Tibial nerve (tissue), 4 donors: ENCODE data around the gene SLX9. TPM values are rescaled to one million over a fixed set of nuclear protein-coding genes. Genes with fewer than 3 reads are reported as not detected.

Experiments used
- DNase-seq, 2 donors: peaks; one replicate each; pipeline ENCODE4 v3.0.0-alpha.2; 2019; ENCODE audit warnings: low spot score in 2 of 2
- H3K27ac ChIP-seq, 4 donors: fragments of 200-600 bp; sonication (generic) in 3 of 4; one replicate each; pipeline ENCODE4 v1.5.1; 2017 to 2019; ENCODE audit warnings: mild to moderate bottlenecking in 1 of 4
- H3K27me3 ChIP-seq, 2 donors: fragments of 200-600 bp; sonication (generic) in 1 of 2; one replicate each; pipeline versions ENCODE4 v1.5.1 to v1.6.0; 2017 to 2019
- H3K36me3 ChIP-seq, 3 donors: fragments of 200-600 bp; sonication (generic); one replicate each; pipeline ENCODE4 v1.5.1; 2018 to 2019
- H3K4me1 ChIP-seq, 4 donors: fragments of 200-600 bp; sonication (generic) in 3 of 4; one replicate each; pipeline ENCODE4 v1.5.1; 2017 to 2019
- H3K4me3 ChIP-seq, 4 donors: fragments of 200-600 bp; sonication (generic) in 3 of 4; one replicate each; pipeline ENCODE4 v1.5.1; 2017 to 2019; ENCODE audit warnings: mild to moderate bottlenecking in 1 of 4, moderate library complexity in 1 of 4
- H3K9me3 ChIP-seq, 4 donors: fragments of 200-600 bp; sonication (generic) in 3 of 4; one replicate each; pipeline ENCODE4 v1.5.1; 2017 to 2019
- CTCF ChIP-seq, 5 experiments: fragments of 200-600 bp in 3 of 5; fragments of 450-650 bp in 2 of 5; sonication (generic) in 3 of 5; IDR thresholded peaks; one replicate each; pipeline ENCODE4 v1.5.1; 2016 to 2019; ENCODE audit warnings: antibody characterized with exemption in 5 of 5, mild to moderate bottlenecking in 3 of 5, moderate library complexity in 2 of 5
- EP300 ChIP-seq, 2 donors: sonication (generic); formaldehyde crosslinking; IDR thresholded peaks; one replicate each; pipeline ENCODE4 v1.6.1; 2017; ENCODE audit warnings: antibody characterized with exemption in 2 of 2, mild to moderate bottlenecking in 1 of 2
- POLR2A ChIP-seq, 2 donors: fragments of 450-650 bp; IDR thresholded peaks; one replicate each; pipeline ENCODE4 v1.6.1; 2017; ENCODE audit warnings: antibody characterized with exemption in 2 of 2, mild to moderate bottlenecking in 2 of 2, moderate library complexity in 2 of 2
- WGBS, 2 donors: methylation state at CpG; one replicate each; pipeline ENCODE4 v1.1.5; 2018; 5-methylcytosine and 5-hydroxymethylcytosine counted together
- total RNA-seq, 4 donors: library from RNA; depleted of rRNA; stranded (reverse); fragments of >200 nt; gene quantifications; one replicate each; pipeline ENCODE4 v1.1.0, GENCODE V29; 2016

The SLX9 gene
- total RNA-seq, 4 donors from 2014 or later: 3.7 to 19.8 (median 13.3) TPM

- Histone ChIP-seq H3K4me1 (peaks cover 0 to 39% (median 28%) of the 10 kb centered on the region in 4 donors), H3K27ac (no peak overlapping the region), H3K36me3 (no peaks in the 10 kb centered on the region), H3K27me3 (peaks cover 0 to 34% of the 10 kb centered on the region in 2 donors), H3K9me3 (no peaks in the 10 kb centered on the region), H3K4me3 (no peak overlapping the region)
- TF ChIP-seq CTCF (IDR thresholded peaks at IDR 0.05): no peak
- no peak for TF ChIP-seq EP300 (IDR thresholded peaks at IDR 0.05)
- no peak for TF ChIP-seq POLR2A (IDR thresholded peaks at IDR 0.05)
- 84 to 88% methylated on average over 10 of the region's 10 CpGs for WGBS, 2 donors
- no peak for DNase-seq
Measured at GRCh38 chr21:44923480-44924084, 16.2 kb upstream of the SLX9 start.

GRCh38 chr21:44924606-44925377 is 15.0 kb upstream of the SLX9 start:
- Histone ChIP-seq H3K4me1 (peaks cover 0 to 45% (median 28%) of the 10 kb centered on the region in 4 donors), H3K27ac (peak overlapping the region in 1 of 4 donors; percentile 62), H3K9me3 (peaks cover 0 to 5% (median 0%) of the 10 kb centered on the region in 4 donors), H3K4me3 (no peak overlapping the region), H3K27me3 (peaks cover 0 to 32% of the 10 kb centered on the region in 2 donors), H3K36me3 (no peaks in the 10 kb centered on the region)
- WGBS, 2 donors: 59 to 61% methylated on average over 10 of the region's 10 CpGs
- TF ChIP-seq EP300 (IDR thresholded peaks at IDR 0.05) (peak in 1 of 2 donors; percentile 51), POLR2A (IDR thresholded peaks at IDR 0.05) (no peak)
- no peak for DNase-seq

GRCh38 chr21:44925378-44925755 is 14.5 kb upstream of the SLX9 start:
- peaks cover 0 to 32% of the 10 kb centered on the region in 2 donors for H3K27me3 ChIP-seq
- DNase-seq: no peak
- peak overlapping the region in 1 of 4 donors; percentile 62 for H3K27ac ChIP-seq
- peaks cover 0 to 6% (median 0%) of the 10 kb centered on the region in 4 donors for H3K9me3 ChIP-seq
- H3K4me1 ChIP-seq: peaks cover 0 to 48% (median 29%) of the 10 kb centered on the region in 4 donors
- H3K4me3 ChIP-seq: no peak overlapping the region
- TF ChIP-seq EP300 (IDR thresholded peaks at IDR 0.05) (no peak), POLR2A (IDR thresholded peaks at IDR 0.05) (no peak), CTCF (IDR thresholded peaks at IDR 0.05) (no peak)
- H3K36me3 ChIP-seq: no peaks in the 10 kb centered on the region
- WGBS, 2 donors: 29 to 30% methylated on average over 1 of the region's 1 CpG

DNA sequence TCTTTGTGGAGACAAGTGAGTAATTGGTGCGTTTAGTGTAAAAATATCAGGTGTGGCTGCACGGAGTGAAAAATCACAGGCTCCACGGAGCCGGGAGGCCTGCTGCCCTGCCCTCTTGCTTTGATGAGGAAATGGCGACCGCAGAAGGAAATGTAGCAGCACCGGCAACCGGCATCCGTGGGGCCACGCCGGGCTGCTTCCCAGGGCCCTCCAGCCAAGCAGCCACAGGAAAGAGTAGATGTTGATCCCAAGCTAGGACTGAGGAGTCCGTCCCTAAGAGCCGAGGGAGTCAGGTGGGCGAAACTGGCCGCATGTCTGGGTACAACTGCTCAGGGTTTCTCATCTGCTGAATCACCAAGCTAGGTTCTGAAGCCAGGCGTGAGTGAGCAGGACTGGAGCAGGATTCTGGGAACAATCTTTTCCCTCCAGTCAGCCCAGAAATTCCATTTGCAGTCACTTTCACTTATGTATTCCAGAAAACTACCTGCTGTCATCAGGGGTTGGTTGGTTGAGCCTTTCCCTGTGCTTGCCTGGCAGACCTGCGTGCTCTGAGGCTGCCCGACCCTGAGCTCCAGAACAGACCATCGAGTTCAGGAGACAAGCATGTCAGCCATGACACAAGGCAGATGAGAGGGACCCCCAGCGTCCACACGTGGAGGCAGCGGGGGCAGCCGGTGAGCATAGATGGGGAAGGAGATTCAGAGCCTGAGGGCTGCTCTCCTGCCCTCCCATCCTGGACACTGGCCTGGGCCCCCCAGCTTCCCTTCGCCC is 13.3 kb upstream of the SLX9 start:
- no peak overlapping the region for H3K4me3 ChIP-seq
- H3K27ac ChIP-seq: peak overlapping the region in 1 of 4 donors; percentile 30
- peaks cover 0 to 60% (median 38%) of the 10 kb centered on the region in 4 donors for H3K4me1 ChIP-seq
- peaks cover 0 to 34% of the 10 kb centered on the region in 2 donors for H3K27me3 ChIP-seq
- no peaks in the 10 kb centered on the region for H3K36me3 ChIP-seq
- DNase-seq: no peak
- TF ChIP-seq CTCF (IDR thresholded peaks at IDR 0.05) (no peak), POLR2A (IDR thresholded peaks at IDR 0.05) (no peak), EP300 (IDR thresholded peaks at IDR 0.05) (no peak)
- peaks cover 0 to 6% (median 0%) of the 10 kb centered on the region in 4 donors for H3K9me3 ChIP-seq
- 64 to 69% methylated on average over 24 of the region's 24 CpGs for WGBS, 2 donors

DNA sequence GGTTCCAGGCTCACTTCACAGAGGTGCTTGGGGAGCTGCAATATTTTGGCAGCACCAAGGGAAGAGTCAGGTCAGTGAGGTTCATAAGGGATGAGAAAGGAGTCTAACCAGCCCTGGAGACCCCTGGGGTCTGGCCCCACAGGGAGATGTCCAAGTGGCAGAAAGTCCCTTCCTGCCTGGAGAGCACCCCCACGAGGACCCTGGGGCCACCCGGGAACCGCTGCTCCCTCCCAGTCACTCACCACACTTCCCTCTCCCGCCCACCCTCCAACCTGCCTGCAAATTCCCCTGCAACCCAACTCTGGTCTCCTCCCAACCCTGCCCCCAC is 12.6 kb upstream of the SLX9 start:
- 11 to 14% methylated on average over 4 of the region's 4 CpGs for WGBS, 2 donors
- peaks cover 0 to 6% (median 0%) of the 10 kb centered on the region in 4 donors for H3K9me3 ChIP-seq
- H3K4me1 ChIP-seq: peaks cover 0 to 67% (median 44%) of the 10 kb centered on the region in 4 donors
- peak overlapping the region in 1 of 4 donors; percentile 20 for H3K27ac ChIP-seq
- TF ChIP-seq EP300 (IDR thresholded peaks at IDR 0.05) (no peak), POLR2A (IDR thresholded peaks at IDR 0.05) (no peak), CTCF (IDR thresholded peaks at IDR 0.05) (no peak)
- peaks cover 0 to 41% of the 10 kb centered on the region in 2 donors for H3K27me3 ChIP-seq
- peak overlapping the region in 1 of 4 donors; percentile 15 for H3K4me3 ChIP-seq
- DNase-seq: no peak
- H3K36me3 ChIP-seq: no peaks in the 10 kb centered on the region
